BLaER1 treated with 17β-estradiol and CSF1 and Interleukin-3, amounts not matched to agents 10 nM and 100 nM (cell line): ENCODE results near the gene SEMA3B.
"Not testable (repeated sequence)": the region's sequence is repeated elsewhere in the genome, so short reads cannot be mapped to it uniquely, and the experiment has no call there.

Experiments
- H3K27ac ChIP-seq, 11 experiments: shearing (Covaris generic); formaldehyde crosslinking; 2 replicates each; pipeline ENCODE4 v1.8.1; 2022
- H3K27me3 ChIP-seq, 11 experiments: shearing (Covaris generic); formaldehyde crosslinking; 2 replicates each; pipeline ENCODE4 v1.8.1; 2022
- H3K36me3 ChIP-seq, 11 experiments: shearing (Covaris generic); formaldehyde crosslinking; 2 replicates each; pipeline ENCODE4 v1.8.1; 2022
- H3K4me1 ChIP-seq, 10 experiments: shearing (Covaris generic); formaldehyde crosslinking; 2 replicates each; pipeline ENCODE4 v1.8.1; 2022
- H3K4me2 ChIP-seq, 11 experiments: shearing (Covaris generic); formaldehyde crosslinking; 2 replicates each; pipeline ENCODE4 v1.8.1; 2022
- H3K4me3 ChIP-seq, 10 experiments: shearing (Covaris generic); formaldehyde crosslinking; 2 replicates each; pipeline ENCODE4 v1.8.1; 2022
- H3K9ac ChIP-seq, 11 experiments: shearing (Covaris generic); formaldehyde crosslinking; 2 replicates each; pipeline ENCODE4 v1.8.1; 2022
- H3K9me3 ChIP-seq, 11 experiments: shearing (Covaris generic); formaldehyde crosslinking; replicated peaks in 1 of 11; 2 replicates each; pipeline ENCODE4 v1.8.1; 2022
- H4K20me1 ChIP-seq, 11 experiments: shearing (Covaris generic); formaldehyde crosslinking; 2 replicates each; pipeline ENCODE4 v1.8.1; 2022
- Cebpa-rat ChIP-seq, 11 experiments: shearing (Covaris generic); IDR thresholded peaks; 2 replicates each; pipeline ENCODE4 v1.8.1; 2022

Gene SEMA3B

GRCh38 chr3:50274371-50275104, 5.6 kb downstream of the SEMA3B start:
- H3K36me3 ChIP-seq = no peaks in the 10 kb centered on the region
- H3K27me3 ChIP-seq = peaks cover 65 to 71% (median 68%) of the 10 kb centered on the region in 11 experiments
- no peak overlapping the region for H3K27ac ChIP-seq
- H3K4me2 ChIP-seq = peak overlapping the region in 8 of 11 experiments; percentile 23 to 82 (median 58); a peak in 11 of 22 replicates
- peaks cover 0 to 68% (median 36%) of the 10 kb centered on the region in 11 experiments; a peak in 14 of 22 replicates for H4K20me1 ChIP-seq
- H3K4me1 ChIP-seq = peaks cover 8 to 45% (median 31%) of the 10 kb centered on the region in 10 experiments; a peak in 18 of 20 replicates
- peak overlapping the region in 1 of 10 experiments; percentile 48; a peak in 2 of 20 replicates for H3K4me3 ChIP-seq
- no peak for TF ChIP-seq Cebpa-rat (IDR thresholded peaks at IDR 0.05)
- no peak overlapping the region for H3K9ac ChIP-seq
- no peaks in the 10 kb centered on the region for H3K9me3 ChIP-seq

- 0 out of 22 replicates have a peak overlapping the region, but pooled peaks of 1 of the 11 experiments have one; percentile 7 for H3K9ac ChIP-seq
- peak overlapping the region in 6 of 10 experiments; percentile 19 to 48 (median 26); a peak in 8 of 20 replicates for H3K4me3 ChIP-seq
- peaks cover 65 to 72% (median 68%) of the 10 kb centered on the region in 11 experiments for H3K27me3 ChIP-seq
- H3K36me3 ChIP-seq = no peaks in the 10 kb centered on the region
- H3K4me1 ChIP-seq = peaks cover 7 to 39% (median 28%) of the 10 kb centered on the region in 10 experiments; a peak in 17 of 20 replicates
- no peak overlapping the region for H3K27ac ChIP-seq
- H3K4me2 ChIP-seq = peak overlapping the region; percentile 26 to 65 (median 48); a peak in 19 of 22 replicates
- H4K20me1 ChIP-seq = peaks cover 0 to 62% (median 36%) of the 10 kb centered on the region in 11 experiments; a peak in 14 of 22 replicates
- TF ChIP-seq Cebpa-rat (IDR thresholded peaks at IDR 0.05) = no peak
- H3K9me3 ChIP-seq = no peaks in the 10 kb centered on the region
Observed at GRCh38 chr3:50275141-50275995, 6.4 kb downstream of the SEMA3B start.

GRCh38 chr3:50275996-50276761, 7.2 kb downstream of the SEMA3B start:
- H3K4me2 ChIP-seq = peak overlapping the region in 10 of 11 experiments; percentile 4 to 55 (median 48); a peak in 19 of 22 replicates
- no peaks in the 10 kb centered on the region for H3K9me3 ChIP-seq
- no peak overlapping the region for H3K27ac ChIP-seq
- H4K20me1 ChIP-seq = peaks cover 0 to 62% (median 36%) of the 10 kb centered on the region in 11 experiments; a peak in 14 of 22 replicates
- no peak overlapping the region for H3K9ac ChIP-seq
- no peak for TF ChIP-seq Cebpa-rat (IDR thresholded peaks at IDR 0.05)
- H3K4me3 ChIP-seq = peak overlapping the region in 5 of 10 experiments; percentile 13 to 31 (median 19); a peak in 5 of 20 replicates
- H3K4me1 ChIP-seq = peaks cover 7 to 38% (median 28%) of the 10 kb centered on the region in 10 experiments; a peak in 18 of 20 replicates
- H3K27me3 ChIP-seq = peaks cover 65 to 72% (median 68%) of the 10 kb centered on the region in 11 experiments
- no peaks in the 10 kb centered on the region for H3K36me3 ChIP-seq

- Histone ChIP-seq H3K4me1 (peaks cover 7 to 38% (median 28%) of the 10 kb centered on the region in 10 experiments; a peak in 18 of 20 replicates), H3K4me3 (no peak overlapping the region), H3K36me3 (no peaks in the 10 kb centered on the region), H3K9me3 (no peaks in the 10 kb centered on the region), H4K20me1 (peaks cover 0 to 62% (median 36%) of the 10 kb centered on the region in 11 experiments; a peak in 14 of 22 replicates), H3K27ac (no peak overlapping the region), H3K4me2 (peak overlapping the region in 2 of 11 experiments; percentile 27 to 46; a peak in 1 of 22 replicates), H3K9ac (no peak overlapping the region), H3K27me3 (peaks cover 65 to 72% (median 68%) of the 10 kb centered on the region in 11 experiments)
- no peak for TF ChIP-seq Cebpa-rat (IDR thresholded peaks at IDR 0.05)
Observed at GRCh38 chr3:50276762-50277101, 7.8 kb downstream of the SEMA3B start.

GRCh38 chr3:50278123-50278879, 9.4 kb downstream of the SEMA3B start:
- Histone ChIP-seq H4K20me1 (peaks cover 0 to 60% (median 36%) of the 10 kb centered on the region in 11 experiments; a peak in 14 of 22 replicates), H3K27ac (no peak overlapping the region), H3K9me3 (no peaks in the 10 kb centered on the region), H3K36me3 (no peaks in the 10 kb centered on the region), H3K4me1 (peaks cover 7 to 34% (median 22%) of the 10 kb centered on the region in 10 experiments; a peak in 18 of 20 replicates), H3K4me3 (no peak overlapping the region), H3K27me3 (peaks cover 59 to 66% (median 63%) of the 10 kb centered on the region in 11 experiments), H3K9ac (no peak overlapping the region), H3K4me2 (no peak overlapping the region)
- no peak for TF ChIP-seq Cebpa-rat (IDR thresholded peaks at IDR 0.05)

GRCh38 chr3:50278880-50279224, 9.9 kb downstream of the SEMA3B start, which contains the start of gene LSMEM2:
Gene LSMEM2 (plus strand): TSS chr3:50279087. CDS start chr3:50279114, 27 bp downstream.
- Histone ChIP-seq H3K27me3 (peaks cover 54 to 60% (median 58%) of the 10 kb centered on the region in 11 experiments), H3K4me3 (no peak within 1 kb of the TSS), H3K4me1 (peaks cover 7 to 29% (median 17%) of the 10 kb centered on the region in 10 experiments; a peak in 18 of 20 replicates), H3K9me3 (no peaks in the 10 kb centered on the region), H3K36me3 (no peaks in the 10 kb centered on the region), H3K9ac (no peak within 1 kb of the TSS), H3K27ac (no peak within 1 kb of the TSS), H4K20me1 (peaks cover 0 to 55% (median 31%) of the 10 kb centered on the region in 11 experiments; a peak in 14 of 22 replicates), H3K4me2 (no peak within 1 kb of the TSS)
- TF ChIP-seq Cebpa-rat (IDR thresholded peaks at IDR 0.05) = no peak

GRCh38 chr3:50279255-50280016, 10.5 kb downstream of the SEMA3B start:
- no peak overlapping the region for H3K9ac ChIP-seq
- no peaks in the 10 kb centered on the region for H3K9me3 ChIP-seq
- no peak overlapping the region for H3K27ac ChIP-seq
- H3K4me2 ChIP-seq = no peak overlapping the region
- peaks cover 7 to 26% (median 13%) of the 10 kb centered on the region in 10 experiments; a peak in 17 of 20 replicates for H3K4me1 ChIP-seq
- H3K36me3 ChIP-seq = no peaks in the 10 kb centered on the region
- peaks cover 48 to 55% (median 52%) of the 10 kb centered on the region in 11 experiments for H3K27me3 ChIP-seq
- H4K20me1 ChIP-seq = peaks cover 0 to 49% (median 26%) of the 10 kb centered on the region in 11 experiments; a peak in 14 of 22 replicates
- H3K4me3 ChIP-seq = no peak overlapping the region
- TF ChIP-seq Cebpa-rat (IDR thresholded peaks at IDR 0.05) = no peak

GRCh38 chr3:50284121-50284520, 15.2 kb downstream of the SEMA3B start:
- not testable (repeated sequence) for H3K9me3 ChIP-seq, H3K4me2 ChIP-seq, H3K4me1 ChIP-seq, H3K4me3 ChIP-seq, H3K27ac ChIP-seq, H3K27me3 ChIP-seq, H3K9ac ChIP-seq
- Histone ChIP-seq H3K36me3 (peaks cover 30 to 44% (median 39%) of the 10 kb centered on the region in 11 experiments), H4K20me1 (peaks cover 0 to 44% (median 20%) of the 10 kb centered on the region in 11 experiments; a peak in 15 of 22 replicates)
